ENCODE results near the gene TMEM203.

The TMEM203 gene

GRCh38 chr9:137217276-137218211, 12.1 kb upstream of the TMEM203 start:
- Mint-ChIP-seq H3K9me3 (no peaks in the 10 kb centered on the region), H3K4me1 (no peaks in the 10 kb centered on the region), H3K27ac (no peak overlapping the region), H3K27me3 (no peaks in the 10 kb centered on the region), H3K4me3 (no peak overlapping the region), H3K36me3 (no peaks in the 10 kb centered on the region)

- no peak overlapping the region for H3K27ac Mint-ChIP-seq
- H3K27me3 Mint-ChIP-seq: no peaks in the 10 kb centered on the region
- H3K4me3 Mint-ChIP-seq: no peak overlapping the region
- H3K4me1 Mint-ChIP-seq: no peaks in the 10 kb centered on the region
- no peaks in the 10 kb centered on the region for H3K36me3 Mint-ChIP-seq
- H3K9me3 Mint-ChIP-seq: no peaks in the 10 kb centered on the region
Observed at GRCh38 chr9:137216188-137216965, 10.9 kb upstream of the TMEM203 start.

- H3K9me3 Mint-ChIP-seq: no peaks in the 10 kb centered on the region
- H3K36me3 Mint-ChIP-seq: peaks cover 1% of the 10 kb centered on the region
- no peaks in the 10 kb centered on the region for H3K27me3 Mint-ChIP-seq
- no peak overlapping the region for H3K27ac Mint-ChIP-seq
- H3K4me3 Mint-ChIP-seq: no peak overlapping the region
- H3K4me1 Mint-ChIP-seq: no peaks in the 10 kb centered on the region
Observed at GRCh38 chr9:137215196-137215986, 9.9 kb upstream of the TMEM203 start.

- no peak overlapping the region for H3K27ac Mint-ChIP-seq
- H3K4me1 Mint-ChIP-seq: no peaks in the 10 kb centered on the region
- H3K4me3 Mint-ChIP-seq: no peak overlapping the region
- H3K36me3 Mint-ChIP-seq: peaks cover 1% of the 10 kb centered on the region
- H3K9me3 Mint-ChIP-seq: no peaks in the 10 kb centered on the region
- H3K27me3 Mint-ChIP-seq: no peaks in the 10 kb centered on the region
Observed at GRCh38 chr9:137214620-137215019, 9.2 kb upstream of the TMEM203 start.

- Mint-ChIP-seq H3K27ac (no peak overlapping the region), H3K27me3 (no peaks in the 10 kb centered on the region), H3K36me3 (peaks cover 1% of the 10 kb centered on the region), H3K4me3 (no peak overlapping the region), H3K9me3 (no peaks in the 10 kb centered on the region), H3K4me1 (no peaks in the 10 kb centered on the region)
Observed at GRCh38 chr9:137213160-137214060, 8.0 kb upstream of the TMEM203 start.

GRCh38 chr9:137212520-137212919, 7.1 kb upstream of the TMEM203 start:
- H3K4me3 Mint-ChIP-seq: no peak overlapping the region
- peaks cover 2% of the 10 kb centered on the region for H3K4me1 Mint-ChIP-seq
- H3K27ac Mint-ChIP-seq: no peak overlapping the region
- no peaks in the 10 kb centered on the region for H3K9me3 Mint-ChIP-seq
- peaks cover 1% of the 10 kb centered on the region for H3K36me3 Mint-ChIP-seq
- H3K27me3 Mint-ChIP-seq: no peaks in the 10 kb centered on the region

GRCh38 chr9:137211532-137211931, 6.1 kb upstream of the TMEM203 start:
- Mint-ChIP-seq H3K4me3 (no peak overlapping the region), H3K9me3 (no peaks in the 10 kb centered on the region), H3K27ac (no peak overlapping the region), H3K36me3 (peaks cover 1% of the 10 kb centered on the region), H3K4me1 (peaks cover 12% of the 10 kb centered on the region), H3K27me3 (no peaks in the 10 kb centered on the region)

GRCh38 chr9:137206602-137207001, 1.2 kb upstream of the TMEM203 start:
- Mint-ChIP-seq H3K36me3 (peaks cover 1% of the 10 kb centered on the region), H3K9me3 (no peaks in the 10 kb centered on the region)

GRCh38 chr9:137204731-137205125, 720 bp downstream of the TMEM203 start:
- H3K27ac Mint-ChIP-seq: peak overlapping the region; percentile 91
- no peaks in the 10 kb centered on the region for H3K9me3 Mint-ChIP-seq
- peaks cover 34% of the 10 kb centered on the region for H3K4me1 Mint-ChIP-seq
- no peaks in the 10 kb centered on the region for H3K27me3 Mint-ChIP-seq
- no peaks in the 10 kb centered on the region for H3K36me3 Mint-ChIP-seq
- H3K4me3 Mint-ChIP-seq: peak overlapping the region; percentile 93

More at GRCh38 chr9:137206602-137207001, 1.2 kb upstream of the TMEM203 start:
- H3K4me1 Mint-ChIP-seq: peaks cover 30% of the 10 kb centered on the region
- peak overlapping the region; percentile 93 for H3K4me3 Mint-ChIP-seq
- H3K27ac Mint-ChIP-seq: peak overlapping the region; percentile 88
- H3K27me3 Mint-ChIP-seq: no peaks in the 10 kb centered on the region

GRCh38 chr9:137202966-137203365, 2.5 kb downstream of the TMEM203 start:
- Mint-ChIP-seq H3K4me3 (peak overlapping the region; percentile 11), H3K27me3 (no peaks in the 10 kb centered on the region), H3K9me3 (no peaks in the 10 kb centered on the region), H3K27ac (no peak overlapping the region), H3K36me3 (no peaks in the 10 kb centered on the region), H3K4me1 (peaks cover 37% of the 10 kb centered on the region)

- Mint-ChIP-seq H3K9me3 (no peaks in the 10 kb centered on the region), H3K4me3 (peak overlapping the region; percentile 83), H3K36me3 (no peaks in the 10 kb centered on the region), H3K4me1 (peaks cover 23% of the 10 kb centered on the region), H3K27me3 (no peaks in the 10 kb centered on the region), H3K27ac (peak overlapping the region; percentile 62)
Observed at GRCh38 chr9:137201205-137201868, 4.1 kb downstream of the TMEM203 start.

GRCh38 chr9:137200311-137201204, 4.9 kb downstream of the TMEM203 start, which contains the start of gene TPRN:
TSS of gene TPRN (minus strand) at chr9:137200741. CDS start at chr9:137200711, 30 bp downstream.
- Mint-ChIP-seq H3K4me1 (peaks cover 22% of the 10 kb centered on the region), H3K36me3 (no peaks in the 10 kb centered on the region)

GRCh38 chr9:137199411-137200121, 5.9 kb downstream of the TMEM203 start:
- peak overlapping the region; percentile 83 for H3K4me3 Mint-ChIP-seq
- no peaks in the 10 kb centered on the region for H3K27me3 Mint-ChIP-seq
- peaks cover 21% of the 10 kb centered on the region for H3K4me1 Mint-ChIP-seq
- no peaks in the 10 kb centered on the region for H3K36me3 Mint-ChIP-seq
- H3K9me3 Mint-ChIP-seq: no peaks in the 10 kb centered on the region
- H3K27ac Mint-ChIP-seq: no peak overlapping the region

More at GRCh38 chr9:137200311-137201204, 4.9 kb downstream of the TMEM203 start, which contains the start of gene TPRN:
- Mint-ChIP-seq H3K9me3 (no peaks in the 10 kb centered on the region), H3K27me3 (no peaks in the 10 kb centered on the region), H3K27ac (peak within 1 kb of the TSS; percentile 62), H3K4me3 (peak within 1 kb of the TSS; percentile 83)
